Mucosa of descending colon (tissue), 3 donors: ENCODE data around the gene CDH8. TPM values are rescaled to one million over a fixed set of nuclear protein-coding genes. Genes with fewer than 3 reads are reported as not detected.
A peak's percentile ranks its signal among the peaks of the same experiment; 100 is the strongest.

Source experiments
- ATAC-seq: fragments of 200-7000 bp; cut with Tn5 transposase; one replicate; pipeline ENCODE4 v1.9.1; 2020; ENCODE audit warnings: mild to moderate bottlenecking, moderate library complexity
- DNase-seq, 3 donors: peaks; one replicate each; pipeline ENCODE4 v3.0.0-alpha.2; 2020
- H3K36me3 ChIP-seq: fragments of 200-600 bp; one replicate; pipeline ENCODE4 v1.8.0; 2021; ENCODE audit warnings: low read depth, mild to moderate bottlenecking
- H3K4me1 ChIP-seq: fragments of 200-600 bp; one replicate; pipeline ENCODE4 v1.8.0; 2021; ENCODE audit warnings: low read depth, mild to moderate bottlenecking
- H3K4me3 ChIP-seq: fragments of 200-600 bp; one replicate; pipeline ENCODE4 v1.8.0; 2021; ENCODE audit warnings: mild to moderate bottlenecking
- H3K9me3 ChIP-seq: fragments of 200-600 bp; one replicate; pipeline ENCODE4 v1.8.0; 2021; ENCODE audit warnings: mild to moderate bottlenecking
- CTCF ChIP-seq: fragments of 200-600 bp; IDR thresholded peaks from one replicate; pipeline ENCODE4 v1.8.0; 2022; ENCODE audit warnings: antibody characterized with exemption, mild to moderate bottlenecking
- intact Hi-C, 2 donors: fragments of 100-400 bp; cut with DNase I in 1 of 2; cut with micrococcal nuclease in 1 of 2; formaldehyde crosslinking; loops; one replicate each; pipeline versions ENCODE4 v1.11.0 to v1.11.1; 2022; cut with DNase I, micrococcal nuclease
- total RNA-seq, 3 donors: library from RNA; stranded (reverse); fragmentation: NEBNext Ultra II Directional in 2 of 3; extraction: Animal tissue kit (Norgen Biotek cat#: 25700) in 2 of 3; gene quantifications; one replicate each; pipeline versions ENCODE4 v1.2.1 to v1.2.4, GENCODE V29; 2021 to 2023
- donor health status: DM: no; HTN: no; CAD: no; lungs with moderate emphysema.
- donor health status: DM: no; HTN: no; CAD: no.
- donor health status: DM: no; HTN: yes; CAD: no.

The CDH8 gene
- total RNA-seq, 3 donors from 2014 or later = 0.16 to 1.2 TPM; not detected in 1

GRCh38 chr16:62058412-62058811 is 22.2 kb upstream of the CDH8 start:
- no peaks in the 10 kb centered on the region for H3K4me1 ChIP-seq
- no peak for TF ChIP-seq CTCF
- intact Hi-C loops = no loop called here
- DNase-seq (no peak), ATAC-seq (no peak)
- no peak overlapping the region for H3K4me3 ChIP-seq
- no peaks in the 10 kb centered on the region for H3K9me3 ChIP-seq
- no peaks in the 10 kb centered on the region for H3K36me3 ChIP-seq

- no peaks in the 10 kb centered on the region for H3K36me3 ChIP-seq
- TF ChIP-seq CTCF = no peak
- H3K4me1 ChIP-seq = no peaks in the 10 kb centered on the region
- intact Hi-C loops = no loop called here
- no peak for ATAC-seq
- no peak for DNase-seq
- H3K4me3 ChIP-seq = no peak overlapping the region
- no peaks in the 10 kb centered on the region for H3K9me3 ChIP-seq
Observed at GRCh38 chr16:62051942-62052341, 15.7 kb upstream of the CDH8 start.

DNA sequence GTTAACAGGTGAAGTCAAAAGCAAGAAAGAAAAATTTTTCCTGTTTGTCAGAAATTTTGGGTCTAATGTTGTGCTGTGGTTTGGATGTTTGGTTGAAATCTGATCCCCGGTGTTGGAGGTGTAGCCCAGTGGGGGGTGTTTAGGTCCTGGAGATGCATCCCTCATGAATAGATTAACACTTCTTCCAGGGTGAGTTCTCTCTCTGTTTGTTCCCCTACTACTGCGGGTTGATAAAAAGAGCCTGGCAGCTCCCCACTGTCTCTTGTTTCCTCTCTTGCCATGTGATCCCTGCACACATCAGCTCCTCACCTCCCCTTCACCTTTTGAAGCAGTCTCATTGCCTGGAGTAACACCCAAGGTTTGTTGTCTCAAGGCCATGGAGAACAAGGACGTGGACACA is 14.6 kb upstream of the CDH8 start:
- Histone ChIP-seq H3K9me3 (no peaks in the 10 kb centered on the region), H3K36me3 (no peaks in the 10 kb centered on the region), H3K4me1 (no peaks in the 10 kb centered on the region), H3K4me3 (no peak overlapping the region)
- intact Hi-C loops = no loop called here
- TF ChIP-seq CTCF = no peak
- no peak for DNase-seq
- no peak for ATAC-seq

DNA sequence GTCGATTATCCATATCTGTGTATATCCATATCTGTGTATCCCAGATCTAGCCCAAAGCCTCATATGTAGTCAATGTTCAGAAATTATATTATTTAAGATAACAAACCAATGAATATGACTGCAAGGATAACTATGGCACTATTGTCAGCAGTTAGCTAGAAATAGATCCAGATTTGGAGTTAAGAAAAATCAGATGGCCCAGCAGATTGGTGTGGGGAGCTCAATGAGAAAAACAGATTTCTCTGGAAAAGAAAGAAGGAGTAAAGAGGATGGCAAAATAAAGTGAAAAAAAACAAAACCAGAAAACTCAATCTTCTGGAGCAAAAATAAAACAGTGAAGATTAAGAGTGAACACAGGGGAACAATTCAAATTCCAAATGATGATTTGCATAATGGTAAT is 10.6 kb upstream of the CDH8 start:
- Histone ChIP-seq H3K4me1 (no peaks in the 10 kb centered on the region), H3K4me3 (no peak overlapping the region), H3K9me3 (no peaks in the 10 kb centered on the region), H3K36me3 (no peaks in the 10 kb centered on the region)
- intact Hi-C loops = no loop called here
- ATAC-seq = no peak
- no peak for DNase-seq
- no peak for TF ChIP-seq CTCF

DNA sequence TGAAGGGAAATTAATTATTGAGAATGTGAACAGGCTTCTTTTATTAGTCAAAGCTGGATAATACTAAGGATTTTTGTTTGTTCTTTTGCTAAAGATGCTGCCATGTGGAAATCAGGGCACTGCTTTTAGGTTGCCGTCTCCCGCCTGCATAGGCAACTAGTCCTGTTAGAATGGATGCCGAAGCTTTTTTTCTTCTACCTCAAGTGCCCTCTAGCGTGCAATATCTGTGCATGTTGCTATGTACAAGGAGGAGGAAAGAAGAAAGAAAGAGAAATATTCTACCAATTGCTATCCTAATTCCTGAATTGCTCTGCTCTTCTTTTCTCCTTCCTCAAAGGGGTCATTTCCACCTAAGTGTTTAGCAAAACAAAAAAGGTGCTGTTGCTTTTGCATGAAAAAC is 5.2 kb upstream of the CDH8 start:
- H3K4me1 ChIP-seq = no peaks in the 10 kb centered on the region
- ATAC-seq (no peak), DNase-seq (peak in 1 of 3 donors; percentile 9)
- H3K9me3 ChIP-seq = no peaks in the 10 kb centered on the region
- H3K36me3 ChIP-seq = no peaks in the 10 kb centered on the region
- H3K4me3 ChIP-seq = no peak overlapping the region
- intact Hi-C loops = no loop called here
- TF ChIP-seq CTCF = no peak

DNA sequence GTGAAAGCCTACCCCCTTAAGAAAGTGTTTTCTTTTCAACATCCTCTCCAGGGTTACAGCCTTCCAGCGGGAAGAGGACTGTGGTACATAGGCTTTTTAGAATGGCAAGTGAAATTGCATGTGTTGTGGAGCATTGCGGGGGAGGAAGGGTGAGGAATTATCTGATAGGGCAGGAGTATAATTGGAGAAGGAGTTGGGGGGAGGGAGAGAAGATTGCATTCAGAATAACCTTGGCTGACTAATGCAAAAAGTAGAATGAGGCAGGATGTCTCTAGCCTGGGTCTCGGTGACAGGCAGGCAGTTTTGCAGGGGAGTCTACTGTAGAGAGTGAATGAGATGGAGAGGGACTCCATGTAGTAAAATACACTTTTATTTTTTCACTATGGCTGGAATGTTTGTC is 2.4 kb upstream of the CDH8 start:
- intact Hi-C loops = no loop called here
- no peak for DNase-seq
- Histone ChIP-seq H3K36me3 (no peaks in the 10 kb centered on the region), H3K4me3 (no peak overlapping the region), H3K9me3 (no peaks in the 10 kb centered on the region), H3K4me1 (no peaks in the 10 kb centered on the region)
- no peak for TF ChIP-seq CTCF
- no peak for ATAC-seq
